SK-N-SH (cell line): ENCODE measurements around the gene RIMS1. TPM values are rescaled to one million over a fixed set of nuclear protein-coding genes. Genes with fewer than 3 reads are reported as not detected.

Experiments used
- CTCF ChIA-PET: fragments of 300-600, 350-600 bp; formaldehyde crosslinking; extraction: SDS; loops from one replicate; lab custom pipeline; 2021; lab: Yijun Ruan, JAX
- POLR2A ChIA-PET: fragments of 350-600 bp; sonication (Branson Sonifier 250); formaldehyde crosslinking; extraction: SDS; loops from one replicate; lab custom pipeline; 2020; ENCODE audit warnings: antibody characterized with exemption, inconsistent platforms; lab: Yijun Ruan, JAX
- DNase-seq: peaks from one replicate; pipeline ENCODE4 v3.0.0; 2012
- H2AFZ ChIP-seq: fragments of 200-600 bp; sonication (generic); 2 replicates; pipeline ENCODE4 v1.8.1; 2016; ENCODE audit warnings: antibody characterized with exemption, mild to moderate bottlenecking, low read depth
- H3F3A ChIP-seq: fragments of 200-600 bp; sonication (generic); replicated peaks from 2 replicates; pipeline ENCODE3; 2016; ENCODE audit warnings: antibody characterized with exemption, mild to moderate bottlenecking; ENCODE audit not compliant: insufficient read depth
- H3K27ac ChIP-seq, 2 experiments: fragments of 200-500 bp in 1 of 2; fragments of 200-600 bp in 1 of 2; sonication (Bioruptor generic) in 1 of 2; sonication (generic), shearing (Covaris generic) in 1 of 2; 2 replicates each; pipeline versions ENCODE4 v1.5.1 to v1.6.1; 2014 to 2016; ENCODE audit warnings: low read depth in 2 of 2, inconsistent platforms in 1 of 2, low read length in 1 of 2, mild to moderate bottlenecking in 1 of 2, mixed read lengths in 1 of 2
- H3K27me3 ChIP-seq: fragments of 200-600 bp; sonication (generic), shearing (Covaris generic); 2 replicates; pipeline ENCODE4 v1.6.1; 2016; ENCODE audit warnings: mixed run types; ENCODE audit not compliant: insufficient read depth
- H3K36me3 ChIP-seq, 2 experiments: fragments of 200-500 bp in 1 of 2; fragments of 200-600 bp in 1 of 2; sonication (Bioruptor generic) in 1 of 2; sonication (generic) in 1 of 2; replicated peaks in 1 of 2; 2 replicates each; pipeline versions ENCODE3 to v1.5.1; 2014 to 2016; ENCODE audit warnings: low read length in 1 of 2, mild to moderate bottlenecking in 1 of 2; ENCODE audit not compliant: insufficient read depth in 2 of 2, control insufficient read depth in 1 of 2
- H3K4me1 ChIP-seq, 2 experiments: fragments of 200-500 bp in 1 of 2; fragments of 200-600 bp in 1 of 2; sonication (Bioruptor generic) in 1 of 2; sonication (generic), shearing (Covaris generic) in 1 of 2; 2 replicates each; pipeline versions ENCODE4 v1.5.1 to v1.6.1; 2014 to 2016; ENCODE audit warnings: low read depth in 1 of 2, low read length in 1 of 2, mixed run types in 1 of 2; ENCODE audit not compliant: insufficient read depth in 2 of 2, control insufficient read depth in 1 of 2
- H3K4me2 ChIP-seq: fragments of 200-600 bp; sonication (generic), shearing (Covaris generic); 2 replicates; pipeline ENCODE4 v1.6.1; 2017; ENCODE audit warnings: mixed run types
- H3K4me3 ChIP-seq, 2 experiments: fragments of 200-500 bp in 1 of 2; fragments of 200-600 bp in 1 of 2; sonication (Bioruptor generic) in 1 of 2; sonication (generic), shearing (Covaris generic) in 1 of 2; 2 replicates each; pipeline versions ENCODE4 v1.5.1 to v1.8.1; 2014 to 2016; ENCODE audit warnings: low read depth in 2 of 2, inconsistent platforms in 1 of 2, low read length in 1 of 2, mild to moderate bottlenecking in 1 of 2, mixed read lengths in 1 of 2, moderate library complexity in 1 of 2
- H3K79me2 ChIP-seq: fragments of 200-600 bp; sonication (generic); 2 replicates; pipeline ENCODE4 v1.8.1; 2017; ENCODE audit warnings: mild to moderate bottlenecking; ENCODE audit not compliant: insufficient read depth
- H3K9ac ChIP-seq: fragments of 200-600 bp; sonication (generic); 2 replicates; pipeline ENCODE4 v1.6.1; 2017; ENCODE audit warnings: mixed run types
- H3K9me2 ChIP-seq: fragments of 200-600 bp; sonication (generic); 2 replicates; pipeline ENCODE4 v1.6.1; 2017; ENCODE audit warnings: mixed run types
- H3K9me3 ChIP-seq: fragments of 200-600 bp; sonication (generic); 2 replicates; pipeline ENCODE4 v1.6.1; 2017; ENCODE audit warnings: mixed run types, mild to moderate bottlenecking, moderate library complexity
- H4K20me1 ChIP-seq: fragments of 200-600 bp; sonication (generic); 2 replicates; pipeline ENCODE4 v1.6.1; 2017; ENCODE audit warnings: mild to moderate bottlenecking, mixed run types; ENCODE audit not compliant: insufficient read depth
- EP300 ChIP-seq, 2 experiments: IDR thresholded peaks; 2 replicates each; pipeline versions ENCODE4 v1.4.0 to v1.6.1; 2012; ENCODE audit warnings: borderline replicate concordance in 1 of 2, low read depth in 1 of 2, low read length in 1 of 2
- FOXJ3 ChIP-seq: sonication (generic); formaldehyde crosslinking; IDR thresholded peaks from 2 replicates; pipeline ENCODE4 v1.5.1; 2020; ENCODE audit warnings: mild to moderate bottlenecking, missing genetic modification reagents
- FOXM1 ChIP-seq: IDR thresholded peaks from 2 replicates; pipeline ENCODE4 v1.4.0; 2012; ENCODE audit warnings: low read depth, mild to moderate bottlenecking
- GATA2 ChIP-seq: sonication (generic); formaldehyde crosslinking; IDR thresholded peaks from 2 replicates; pipeline ENCODE4 v1.5.0; 2020; ENCODE audit warnings: mild to moderate bottlenecking, missing genetic modification reagents
- MEF2A ChIP-seq: IDR thresholded peaks from 2 replicates; pipeline ENCODE4 v1.4.0; 2012; ENCODE audit warnings: low read depth, borderline replicate concordance
- MXI1 ChIP-seq: IDR thresholded peaks from 2 replicates; pipeline ENCODE4 v1.6.1; 2012; ENCODE audit warnings: mild to moderate bottlenecking, low read depth, low read length, improper control_type of control experiment
- NFIC ChIP-seq: IDR thresholded peaks from 2 replicates; pipeline ENCODE4 v1.4.0; 2012; ENCODE audit warnings: borderline replicate concordance
- REST ChIP-seq: IDR thresholded peaks from 2 replicates; pipeline ENCODE4 v1.6.1; 2012; ENCODE audit warnings: mild to moderate bottlenecking, low read depth, low read length, moderate library complexity
- RFX5 ChIP-seq: IDR thresholded peaks from 2 replicates; pipeline ENCODE4 v1.6.1; 2012; ENCODE audit warnings: mild to moderate bottlenecking, improper control_type of control experiment, low read length
- RXRA ChIP-seq: IDR thresholded peaks from 2 replicates; pipeline ENCODE4 v1.4.0; 2012; ENCODE audit warnings: low read depth, mild to moderate bottlenecking, borderline replicate concordance
- TAF1 ChIP-seq: IDR thresholded peaks from 2 replicates; pipeline ENCODE4 v1.6.1; 2012; ENCODE audit warnings: low read depth, mild to moderate bottlenecking, low read length, moderate library complexity, borderline replicate concordance
- TEAD4 ChIP-seq: IDR thresholded peaks from 2 replicates; pipeline ENCODE4 v1.4.0; 2012; ENCODE audit warnings: mild to moderate bottlenecking, borderline replicate concordance; ENCODE audit not compliant: insufficient read depth
- YY1 ChIP-seq: IDR thresholded peaks from 2 replicates; pipeline ENCODE4 v1.4.0; 2012; ENCODE audit warnings: low read depth, mild to moderate bottlenecking
- WGBS: methylation state at CpG from one replicate; pipeline ENCODE4 v1.1.6; 2017; ENCODE audit warnings: low lambda C conversion rate; 5-methylcytosine and 5-hydroxymethylcytosine counted together
- polyA plus RNA-seq, 3 experiments: library from polyadenylated mRNA; depleted of rRNA; stranded (reverse); fragments of >200 nt; gene quantifications; 2 replicates each; pipeline ENCODE4 v1.2.3, GENCODE V29; 2012
- TF ChIP-seq, protein P1 (sequence below): IDR thresholded peaks from 2 replicates; pipeline ENCODE4 v1.4.0; 2012; ENCODE audit warnings: low read depth
- TF ChIP-seq, protein P2 (sequence below): IDR thresholded peaks from 2 replicates; pipeline ENCODE4; 2012

The RIMS1 gene
- polyA plus RNA-seq, 1 of the 3 experiments (the other 2 are of a cell fraction), result 0.20 TPM

- CTCF ChIA-PET, result no interaction called here
- H2AFZ ChIP-seq, result no peak overlapping the region
- H3K9me2 ChIP-seq, result no peaks in the 10 kb centered on the region; the same call in 1 of the 2 replicates
Observed at GRCh38 chr6:72212686-72213085, 326.3 kb downstream of the RIMS1 start.

DNA sequence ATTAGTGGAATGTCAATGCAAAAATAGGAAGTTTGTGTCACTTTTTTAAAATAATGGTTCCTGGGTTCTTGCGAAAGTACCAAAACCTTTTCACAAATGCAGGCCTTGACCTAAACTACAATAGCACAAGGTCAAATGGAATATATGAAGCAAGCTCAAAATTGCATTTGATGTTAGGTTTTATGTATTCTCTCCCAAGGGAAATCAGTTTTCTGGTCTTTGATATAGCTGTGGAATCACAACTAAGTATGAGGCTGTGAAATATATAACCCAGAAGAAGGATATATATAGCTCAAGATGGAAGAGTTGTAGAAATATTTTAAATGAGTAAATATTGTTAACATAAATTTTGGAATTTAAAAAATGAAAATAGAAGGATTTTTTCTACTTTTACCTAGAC is 327.3 kb downstream of the RIMS1 start:
- H3K36me3 ChIP-seq, result no peaks in the 10 kb centered on the region
- no peak overlapping the region for H2AFZ ChIP-seq
- no peak for DNase-seq
- ChIA-PET CTCF (no interaction called here), POLR2A (no interaction called here)
- H3K27ac ChIP-seq, result no peak overlapping the region
- H3K9ac ChIP-seq, result no peak overlapping the region
- 100% methylated on average over 1 of the region's 1 CpG for WGBS
- peaks cover 0 to 16% of the 10 kb centered on the region in 2 experiments; a peak in 2 of 4 replicates for H3K4me1 ChIP-seq
- no peaks in the 10 kb centered on the region for H3K9me3 ChIP-seq
- H3K9me2 ChIP-seq, result no peaks in the 10 kb centered on the region; the same call in 1 of the 2 replicates
- TF ChIP-seq NFIC (no peak), RXRA (no peak), TAF1 (no peak), FOXM1 (no peak), MEF2A (no peak), EP300 (IDR thresholded peaks at IDR 0.05; ENCODE audit: borderline replicate concordance in 1 of 2, low read depth in 1 of 2, low read length in 1 of 2) (no peak), FOXJ3 (CRISPR knock-in tag) (no peak), RFX5 (no peak), TEAD4 (no peak)
- TF ChIP-seq, protein P1, sequence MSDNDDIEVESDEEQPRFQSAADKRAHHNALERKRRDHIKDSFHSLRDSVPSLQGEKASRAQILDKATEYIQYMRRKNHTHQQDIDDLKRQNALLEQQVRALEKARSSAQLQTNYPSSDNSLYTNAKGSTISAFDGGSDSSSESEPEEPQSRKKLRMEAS, result no peak
- no peaks in the 10 kb centered on the region for H3K79me2 ChIP-seq
- H4K20me1 ChIP-seq, result no peaks in the 10 kb centered on the region
- no peak overlapping the region for H3K4me2 ChIP-seq
- H3F3A ChIP-seq, result no peaks in the 10 kb centered on the region
- H3K27me3 ChIP-seq, result no peaks in the 10 kb centered on the region
- H3K4me3 ChIP-seq, result no peak overlapping the region

More at GRCh38 chr6:72212686-72213085, 326.3 kb downstream of the RIMS1 start:
- H3K9ac ChIP-seq, result no peak overlapping the region
- POLR2A ChIA-PET, result no interaction called here
- H3K36me3 ChIP-seq, result no peaks in the 10 kb centered on the region
- DNase-seq, result no peak
- H3K79me2 ChIP-seq, result no peaks in the 10 kb centered on the region
- peaks cover 0 to 12% of the 10 kb centered on the region in 2 experiments; a peak in 2 of 4 replicates for H3K4me1 ChIP-seq
- no peak overlapping the region for H3K27ac ChIP-seq
- H3K9me3 ChIP-seq, result no peaks in the 10 kb centered on the region
- H3K4me2 ChIP-seq, result no peak overlapping the region
- no peaks in the 10 kb centered on the region for H4K20me1 ChIP-seq
- H3K27me3 ChIP-seq, result no peaks in the 10 kb centered on the region
- TF ChIP-seq, protein P2, sequence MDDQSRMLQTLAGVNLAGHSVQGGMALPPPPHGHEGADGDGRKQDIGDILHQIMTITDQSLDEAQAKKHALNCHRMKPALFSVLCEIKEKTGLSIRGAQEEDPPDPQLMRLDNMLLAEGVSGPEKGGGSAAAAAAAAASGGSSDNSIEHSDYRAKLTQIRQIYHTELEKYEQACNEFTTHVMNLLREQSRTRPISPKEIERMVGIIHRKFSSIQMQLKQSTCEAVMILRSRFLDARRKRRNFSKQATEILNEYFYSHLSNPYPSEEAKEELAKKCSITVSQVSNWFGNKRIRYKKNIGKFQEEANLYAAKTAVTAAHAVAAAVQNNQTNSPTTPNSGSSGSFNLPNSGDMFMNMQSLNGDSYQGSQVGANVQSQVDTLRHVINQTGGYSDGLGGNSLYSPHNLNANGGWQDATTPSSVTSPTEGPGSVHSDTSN, result no peak
- TF ChIP-seq, protein P1, result no peak
- TF ChIP-seq NFIC, result no peak
- TF ChIP-seq RFX5, result no peak
- TF ChIP-seq GATA2 (CRISPR knock-in tag), result no peak
- TF ChIP-seq YY1, result no peak
- no peak for TF ChIP-seq MXI1
- no peak for TF ChIP-seq REST
- H3K4me3 ChIP-seq, result no peak overlapping the region
- no peaks in the 10 kb centered on the region for H3F3A ChIP-seq
- WGBS, result 71% methylated on average over 3 of the region's 3 CpGs
